SU-DHL-6 (cell line): ENCODE measurements around the gene MBD4.

Source experiments
- H2AFZ ChIP-seq: fragments of 200-600 bp; sonication (generic); 2 replicates; pipeline ENCODE4 v1.6.1; 2014; ENCODE audit warnings: low read depth, mild to moderate bottlenecking, moderate library complexity, mixed read lengths, antibody characterized with exemption, low read length; ENCODE audit not compliant: severe bottlenecking
- H3F3A ChIP-seq: fragments of 200-600 bp; shearing (Covaris generic); 2 replicates; pipeline ENCODE4 v1.6.0; 2016; ENCODE audit warnings: antibody characterized with exemption, mild to moderate bottlenecking; ENCODE audit not compliant: insufficient read depth
- H3K27ac ChIP-seq: fragments of 200-600 bp; sonication (generic); 2 replicates; pipeline ENCODE4 v1.5.1; 2016; ENCODE audit warnings: low read depth, mild to moderate bottlenecking, low read length, moderate library complexity, mixed read lengths
- H3K27me3 ChIP-seq: fragments of 200-600 bp; sonication (generic), shearing (Covaris generic); 2 replicates; pipeline ENCODE4 v1.6.0; 2014; ENCODE audit warnings: mild to moderate bottlenecking, low read length
- H3K36me3 ChIP-seq: fragments of 200-600 bp; sonication (generic); 2 replicates; pipeline ENCODE4 v1.6.1; 2014; ENCODE audit warnings: mild to moderate bottlenecking, low read length, mixed read lengths
- H3K4me2 ChIP-seq: fragments of 300-600, 200-600 bp; shearing (Covaris generic), sonication (generic); 2 replicates; pipeline ENCODE4 v1.6.0; 2014; ENCODE audit warnings: low read length, low read depth, mild to moderate bottlenecking; ENCODE audit not compliant: poor library complexity, severe bottlenecking
- H3K4me3 ChIP-seq: fragments of 200-600 bp; sonication (generic); 2 replicates; pipeline ENCODE4 v1.5.1; 2014; ENCODE audit warnings: antibody characterized with exemption, low read length, mild to moderate bottlenecking, mixed read lengths; ENCODE audit not compliant: insufficient read depth, poor library complexity, severe bottlenecking
- H3K79me2 ChIP-seq: fragments of 200-600 bp; sonication (generic); 2 replicates; pipeline ENCODE4 v1.6.1; 2014; ENCODE audit warnings: mild to moderate bottlenecking, low read length, moderate library complexity; ENCODE audit not compliant: insufficient read depth
- H3K9ac ChIP-seq: fragments of 200-600 bp; sonication (generic); 2 replicates; pipeline ENCODE4 v1.7.0; 2014; ENCODE audit warnings: mild to moderate bottlenecking, low read length
- H3K9me2 ChIP-seq: fragments of 200-600 bp; sonication (generic); replicated peaks from 2 replicates; pipeline ENCODE4 v1.6.1; 2014; ENCODE audit warnings: low read length; ENCODE audit not compliant: insufficient read depth
- H3K9me3 ChIP-seq: fragments of 200-600 bp; sonication (generic); 2 replicates; pipeline ENCODE4 v1.6.1; 2014; ENCODE audit warnings: low read length, mixed read lengths; ENCODE audit not compliant: insufficient read depth
- H4K20me1 ChIP-seq: fragments of 200-600 bp; sonication (generic); 2 replicates; pipeline ENCODE4 v1.6.1; 2014; ENCODE audit warnings: low read depth, mild to moderate bottlenecking, antibody characterized with exemption, low read length, moderate library complexity, mixed read lengths
- CTCF ChIP-seq: fragments of 200-600 bp; sonication (generic); IDR thresholded peaks from one replicate; pipeline ENCODE4 v1.5.1; 2017; ENCODE audit warnings: antibody characterized with exemption, mild to moderate bottlenecking, low read length, moderate library complexity; ENCODE audit not compliant: insufficient read depth, poor library complexity, severe bottlenecking
- EZH2phosphoT487 ChIP-seq: fragments of 200-600 bp; sonication (generic), shearing (Covaris generic); conservative IDR thresholded peaks from 2 replicates; pipeline ENCODE4 v1.6.1; 2018; ENCODE audit warnings: mild to moderate bottlenecking, antibody characterized with exemption, low read length, moderate library complexity, mixed read lengths

Gene MBD4

GRCh38 chr3:129433565-129433964 lies 6.2 kb downstream of the MBD4 start:
- peaks cover 14% of the 10 kb centered on the region for H3F3A ChIP-seq
- no peak overlapping the region for H3K4me2 ChIP-seq
- H3K36me3 ChIP-seq: peaks cover 51% of the 10 kb centered on the region
- H3K9me2 ChIP-seq: no peaks in the 10 kb centered on the region
- H3K79me2 ChIP-seq: peaks cover 33% of the 10 kb centered on the region
- no peaks in the 10 kb centered on the region for H3K9me3 ChIP-seq
- TF ChIP-seq CTCF: no peak
- TF ChIP-seq EZH2phosphoT487: no peak
- no peak overlapping the region for H2AFZ ChIP-seq
- H4K20me1 ChIP-seq: no peaks in the 10 kb centered on the region
- H3K27ac ChIP-seq: no peak overlapping the region
- H3K27me3 ChIP-seq: no peaks in the 10 kb centered on the region
- no peak overlapping the region for H3K9ac ChIP-seq
- no peak overlapping the region for H3K4me3 ChIP-seq

- Histone ChIP-seq H3K27me3 (no peaks in the 10 kb centered on the region), H3K4me2 (no peak overlapping the region), H3K9me3 (no peaks in the 10 kb centered on the region), H2AFZ (no peak overlapping the region), H3K27ac (no peak overlapping the region), H3K36me3 (peaks cover 48% of the 10 kb centered on the region), H4K20me1 (no peaks in the 10 kb centered on the region), H3K4me3 (no peak overlapping the region), H3F3A (peaks cover 14% of the 10 kb centered on the region), H3K79me2 (peaks cover 24% of the 10 kb centered on the region; the same call in 1 of the 2 replicates), H3K9ac (no peak overlapping the region), H3K9me2 (no peaks in the 10 kb centered on the region)
- TF ChIP-seq EZH2phosphoT487: no peak
- no peak for TF ChIP-seq CTCF
Observed at GRCh38 chr3:129432671-129433070, 7.1 kb downstream of the MBD4 start.

DNA sequence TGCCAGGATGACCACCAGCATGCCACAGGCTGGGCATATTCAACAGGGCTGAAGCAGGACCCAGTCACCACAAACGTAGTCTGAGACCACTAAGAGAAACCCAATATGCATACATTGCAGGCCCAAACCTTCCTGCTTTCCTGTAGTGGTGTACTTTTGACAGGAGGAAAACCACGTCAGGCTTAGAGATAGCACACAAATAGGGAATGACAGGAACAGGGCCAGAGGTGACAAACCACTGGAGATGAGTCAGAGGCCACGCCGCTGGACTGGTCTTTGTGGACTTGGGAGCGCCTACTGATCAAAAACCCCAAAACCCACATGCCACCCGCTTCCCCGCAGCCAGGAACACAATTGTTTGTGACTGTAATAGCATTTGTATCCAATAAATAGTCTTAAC lies 7.7 kb downstream of the MBD4 start:
- no peak overlapping the region for H3K27ac ChIP-seq
- H3K79me2 ChIP-seq: peaks cover 18% of the 10 kb centered on the region; the same call in 1 of the 2 replicates
- TF ChIP-seq EZH2phosphoT487: no peak
- TF ChIP-seq CTCF: no peak
- no peaks in the 10 kb centered on the region for H4K20me1 ChIP-seq
- H3K9me2 ChIP-seq: no peaks in the 10 kb centered on the region
- peaks cover 46% of the 10 kb centered on the region for H3K36me3 ChIP-seq
- no peak overlapping the region for H3K4me2 ChIP-seq
- H3K27me3 ChIP-seq: no peaks in the 10 kb centered on the region
- H3K9ac ChIP-seq: no peak overlapping the region
- no peak overlapping the region for H2AFZ ChIP-seq
- H3K9me3 ChIP-seq: no peaks in the 10 kb centered on the region
- peaks cover 14% of the 10 kb centered on the region for H3F3A ChIP-seq
- H3K4me3 ChIP-seq: no peak overlapping the region
